HG03196 (cell line): Measurements from ENCODE around the gene COG3.
"Not testable (repeated sequence)": the region's sequence is repeated elsewhere in the genome, so short reads cannot be mapped to it uniquely, and the experiment has no call there.

Source experiments
- ATAC-seq: cut with Tn5 transposase; IDR thresholded peaks from one replicate; pipeline ENCODE4 v1.9.1; 2021; ENCODE audit not compliant: unreplicated experiment

Gene COG3, protein sequence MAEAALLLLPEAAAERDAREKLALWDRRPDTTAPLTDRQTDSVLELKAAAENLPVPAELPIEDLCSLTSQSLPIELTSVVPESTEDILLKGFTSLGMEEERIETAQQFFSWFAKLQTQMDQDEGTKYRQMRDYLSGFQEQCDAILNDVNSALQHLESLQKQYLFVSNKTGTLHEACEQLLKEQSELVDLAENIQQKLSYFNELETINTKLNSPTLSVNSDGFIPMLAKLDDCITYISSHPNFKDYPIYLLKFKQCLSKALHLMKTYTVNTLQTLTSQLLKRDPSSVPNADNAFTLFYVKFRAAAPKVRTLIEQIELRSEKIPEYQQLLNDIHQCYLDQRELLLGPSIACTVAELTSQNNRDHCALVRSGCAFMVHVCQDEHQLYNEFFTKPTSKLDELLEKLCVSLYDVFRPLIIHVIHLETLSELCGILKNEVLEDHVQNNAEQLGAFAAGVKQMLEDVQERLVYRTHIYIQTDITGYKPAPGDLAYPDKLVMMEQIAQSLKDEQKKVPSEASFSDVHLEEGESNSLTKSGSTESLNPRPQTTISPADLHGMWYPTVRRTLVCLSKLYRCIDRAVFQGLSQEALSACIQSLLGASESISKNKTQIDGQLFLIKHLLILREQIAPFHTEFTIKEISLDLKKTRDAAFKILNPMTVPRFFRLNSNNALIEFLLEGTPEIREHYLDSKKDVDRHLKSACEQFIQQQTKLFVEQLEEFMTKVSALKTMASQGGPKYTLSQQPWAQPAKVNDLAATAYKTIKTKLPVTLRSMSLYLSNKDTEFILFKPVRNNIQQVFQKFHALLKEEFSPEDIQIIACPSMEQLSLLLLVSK

DNA sequence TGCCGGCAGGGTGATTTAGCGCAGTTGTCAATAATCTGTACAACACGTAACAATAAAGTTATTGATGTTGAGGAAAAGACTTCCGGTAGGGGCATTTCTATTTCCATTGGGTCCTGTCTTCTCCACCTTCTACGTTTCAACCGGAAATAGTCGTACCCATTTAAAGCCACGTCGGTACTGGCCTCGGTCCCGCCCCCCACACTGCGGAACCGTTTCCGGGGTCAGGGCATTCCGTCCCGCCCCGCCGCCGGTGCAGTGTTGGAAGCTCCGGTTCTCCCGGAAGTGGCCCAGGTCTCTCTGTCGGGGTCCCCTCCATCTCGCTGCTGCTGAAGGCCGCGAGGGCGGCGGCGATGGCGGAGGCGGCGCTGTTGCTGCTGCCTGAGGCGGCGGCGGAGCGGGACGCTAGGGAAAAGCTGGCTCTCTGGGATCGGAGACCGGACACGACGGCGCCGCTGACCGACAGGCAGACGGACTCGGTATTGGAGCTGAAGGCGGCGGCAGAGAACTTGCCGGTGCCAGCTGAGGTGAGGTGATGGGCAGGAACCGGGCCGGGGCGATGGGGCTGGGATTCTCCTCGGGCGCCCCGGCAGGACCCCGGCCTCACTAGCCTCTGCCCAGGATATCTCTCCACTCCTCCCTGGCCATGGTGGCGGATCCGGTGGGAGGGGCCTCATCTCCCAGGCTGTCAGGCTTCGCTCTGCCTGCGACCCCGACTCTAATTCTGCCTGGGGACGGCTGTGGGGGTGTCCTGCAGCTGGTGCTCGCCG is at the start of gene COG3:
Gene COG3 (plus strand): TSS at position 253 of the 767 bp plus-strand sequence. CDS start 98 bp downstream, at position 351.
- ATAC-seq, result peak; percentile 93

DNA sequence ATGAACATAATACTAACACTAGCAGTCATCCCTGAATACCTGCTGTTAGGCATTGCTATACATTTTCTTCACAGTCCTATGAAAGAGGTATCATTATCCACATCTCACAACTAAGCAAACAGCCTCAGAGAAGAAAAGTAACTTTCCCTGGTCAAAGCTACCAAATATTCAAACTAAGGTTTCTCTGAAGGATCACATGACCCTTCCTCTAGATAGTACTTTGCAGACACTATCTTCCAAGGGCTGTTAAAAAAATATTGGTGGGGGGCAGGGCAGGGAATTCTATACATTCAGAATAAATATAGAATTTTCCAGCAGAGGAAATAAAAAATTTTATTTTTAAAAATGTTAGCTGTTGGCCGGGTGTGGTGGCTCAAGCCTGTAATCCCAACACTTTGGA is 49.6 kb upstream of the COG3 start:
- no peak for ATAC-seq

DNA sequence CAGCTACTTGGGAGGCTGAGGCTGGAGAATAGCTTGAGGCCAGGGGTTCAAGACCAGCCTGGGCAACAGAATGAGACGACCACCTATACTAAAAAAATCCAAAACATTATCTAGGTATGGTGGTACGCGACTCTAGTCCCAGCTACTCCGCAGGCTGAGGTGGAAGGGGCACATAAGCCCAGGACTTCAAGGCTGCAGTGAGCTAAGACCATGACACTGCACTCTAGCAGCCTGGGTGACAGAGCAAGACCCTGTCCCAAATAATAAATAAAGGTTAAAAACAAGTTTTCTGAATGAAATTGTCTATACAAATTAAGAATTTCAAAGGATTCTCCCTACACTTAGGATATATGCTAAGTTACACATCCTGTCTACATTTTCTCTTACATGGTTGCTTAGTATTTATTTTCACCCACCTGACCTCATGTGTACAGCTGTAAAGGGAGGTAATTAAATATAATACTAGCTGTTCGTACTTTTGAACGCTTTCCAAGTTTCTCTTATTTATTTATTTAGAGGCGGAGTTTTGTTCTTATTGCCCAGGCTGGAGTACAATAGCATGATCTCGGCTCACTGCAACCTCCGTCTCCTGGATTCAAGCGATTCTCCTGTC is 48.1 kb upstream of the COG3 start:
- ATAC-seq, result no peak

GRCh38 chr13:45417790-45418534 is 46.8 kb upstream of the COG3 start, which contains the start of gene SLC25A30:
SLC25A30 (minus strand) TSS chr13:45418373; CDS start chr13:45411425, 6,948 bp downstream.
- ATAC-seq, result peak; percentile 85

DNA sequence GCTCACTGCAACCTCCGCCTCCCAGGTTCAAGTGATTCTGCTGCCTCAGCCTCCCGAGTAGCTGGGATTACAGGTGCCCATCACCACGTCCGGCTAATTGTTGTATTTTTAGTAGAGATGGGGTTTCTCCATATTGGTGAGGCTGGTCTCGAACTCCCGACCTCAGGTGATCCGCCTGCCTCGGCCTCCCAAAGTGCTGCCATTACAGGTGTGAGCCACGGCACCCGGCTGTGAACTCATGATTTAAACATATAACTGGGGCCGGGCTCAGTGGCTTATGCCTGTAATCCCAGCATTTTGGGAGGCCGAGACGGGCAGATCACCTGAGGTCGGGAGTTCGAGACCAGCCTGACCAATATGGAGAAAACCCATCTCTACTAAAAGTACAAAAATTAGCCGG is 45.4 kb upstream of the COG3 start:
- ATAC-seq, result not testable (repeated sequence)

DNA sequence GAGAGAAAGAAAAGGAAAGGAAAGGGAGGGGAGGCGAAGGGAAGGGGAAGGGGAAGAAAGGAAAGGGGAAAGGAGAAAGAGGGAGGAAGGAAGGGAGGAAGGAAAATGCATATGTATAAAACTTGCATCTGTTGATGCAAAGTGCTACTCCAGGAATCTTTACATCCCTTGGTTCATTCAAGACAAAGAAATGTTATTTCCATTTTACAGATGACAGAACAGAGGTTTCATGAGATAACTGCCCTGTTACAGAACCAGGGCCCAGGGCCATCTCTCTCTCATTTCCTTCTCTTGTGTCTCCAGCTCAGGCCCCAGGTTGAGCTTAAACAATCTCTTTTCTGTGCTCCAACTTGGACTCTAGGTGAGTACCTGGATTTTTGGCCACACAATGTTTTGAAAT is 44.8 kb upstream of the COG3 start:
- no peak for ATAC-seq

- ATAC-seq, result no peak
Observed at GRCh38 chr13:45422731-45423292, 41.9 kb upstream of the COG3 start.

DNA sequence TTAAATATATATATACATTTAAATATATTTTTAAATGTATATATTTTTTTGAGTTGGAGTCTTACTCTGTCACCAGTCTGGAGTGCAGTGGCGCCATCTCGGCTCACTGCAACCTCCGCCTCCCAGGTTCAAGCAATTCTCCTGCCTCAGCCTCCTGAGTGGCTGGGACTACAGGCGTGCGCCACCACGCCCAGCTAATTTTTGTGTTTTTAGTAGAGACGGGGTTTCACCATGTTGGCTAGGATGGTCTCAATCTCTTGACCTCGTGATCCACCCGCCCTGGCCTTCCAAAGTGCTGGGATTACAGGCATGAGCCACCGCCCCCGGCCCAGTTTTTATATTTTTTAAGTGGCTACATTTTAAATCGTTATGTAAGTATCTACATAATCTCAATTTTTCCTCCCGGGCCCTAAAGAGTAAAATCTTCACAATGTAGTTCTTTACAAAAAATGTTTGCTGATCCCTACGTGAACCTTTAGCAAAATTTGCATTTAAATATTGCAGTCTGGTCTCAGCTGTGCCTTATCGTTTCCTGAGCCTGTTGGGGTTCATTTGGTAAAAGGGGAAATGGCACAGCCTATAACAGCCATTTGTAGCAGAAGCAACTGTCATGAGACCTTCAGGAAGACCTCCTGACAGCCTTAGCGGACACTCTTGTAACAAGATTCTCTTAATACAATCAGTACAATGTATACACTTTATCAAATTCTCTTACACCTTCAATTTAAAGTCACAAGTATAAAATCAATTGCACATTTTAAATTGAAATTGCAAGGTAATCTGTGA is 38.5 kb upstream of the COG3 start:
- not testable (repeated sequence) for ATAC-seq

DNA sequence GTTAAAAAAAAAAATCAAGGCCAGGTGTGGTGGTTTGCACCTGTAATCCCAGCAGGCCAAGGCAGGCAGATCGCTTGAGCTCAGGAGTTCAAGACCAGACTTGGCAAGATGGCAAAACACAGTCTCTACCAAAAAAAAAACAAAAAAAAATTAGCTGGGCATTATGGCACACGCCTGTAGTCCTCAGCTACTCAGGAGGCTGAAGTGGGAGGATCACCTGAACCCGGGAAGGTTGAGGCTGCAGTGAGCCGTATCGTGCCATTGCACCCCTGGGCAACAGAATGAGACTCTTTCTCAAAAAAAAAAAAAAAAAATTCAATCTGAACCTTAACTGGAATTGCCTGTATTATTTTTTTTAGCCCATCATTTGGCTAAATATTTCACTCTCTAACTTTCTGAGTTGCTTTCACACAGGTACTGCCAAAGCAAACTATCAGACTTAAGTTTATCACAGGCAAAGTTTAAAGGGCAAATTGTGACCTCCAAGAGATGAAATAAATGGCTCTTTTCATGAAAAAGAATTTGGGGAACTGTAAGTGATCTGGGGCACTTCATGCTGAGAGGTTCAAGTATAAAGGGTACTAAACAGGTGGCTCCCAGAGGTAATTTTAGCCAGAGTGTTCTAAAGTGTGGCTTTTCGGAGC is 31.9 kb upstream of the COG3 start:
- no peak for ATAC-seq

GRCh38 chr13:45433381-45433790 is 31.4 kb upstream of the COG3 start:
- ATAC-seq, result no peak

- ATAC-seq, result no peak
Observed at GRCh38 chr13:45434556-45435371, 30.0 kb upstream of the COG3 start.

DNA sequence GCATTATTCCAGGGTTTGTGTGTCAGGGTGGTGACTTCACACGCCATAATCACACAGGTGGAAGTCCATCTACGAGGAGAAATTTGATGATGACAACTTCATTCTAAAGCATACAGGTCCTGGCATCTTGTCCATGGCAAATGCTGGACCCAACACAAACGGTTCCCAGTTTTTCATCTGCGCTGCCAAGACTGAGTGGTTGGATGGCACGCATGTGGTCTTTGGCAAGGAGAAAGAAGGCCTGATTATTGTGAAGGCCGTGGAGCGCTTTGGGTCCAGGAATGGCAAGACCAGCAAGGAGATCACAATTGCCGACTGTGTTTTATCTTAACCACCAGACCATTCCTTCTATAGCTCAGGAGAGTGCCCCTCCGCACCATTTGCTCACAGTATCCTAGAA is 28.4 kb upstream of the COG3 start:
- no peak for ATAC-seq

- ATAC-seq, result no peak
Observed at GRCh38 chr13:45436953-45437352, 27.8 kb upstream of the COG3 start.

- no peak for ATAC-seq
Observed at GRCh38 chr13:45437947-45438346, 26.8 kb upstream of the COG3 start.

GRCh38 chr13:45439008-45439407 is 25.7 kb upstream of the COG3 start:
- ATAC-seq, result no peak

GRCh38 chr13:45439781-45440462 is 24.8 kb upstream of the COG3 start:
- no peak for ATAC-seq

GRCh38 chr13:45441633-45442032 is 23.1 kb upstream of the COG3 start:
- peak; percentile 71 for ATAC-seq
